ENCODE results near the gene ARHGAP26. TPM values are rescaled to one million over a fixed set of nuclear protein-coding genes. Genes with fewer than 3 reads are reported as not detected.
A peak's percentile ranks its signal among the peaks of the same experiment; 100 is the strongest.

Gene ARHGAP26
- polyA plus RNA-seq, 1 donor (not counting 4 experiments of a cell fraction or from before 2014, with no cell fraction given), result 3.9 TPM

- Histone ChIP-seq H3K9me3 (ENCODE audit: control insufficient read depth, low read depth, low read length) (no peaks in the 10 kb centered on the region), H3K27ac (ENCODE audit: control insufficient read depth, insufficient read depth, low read length) (no peak overlapping the region), H3K4me3 (ENCODE audit: control insufficient read depth in 2 of 3, extremely low read depth in 1 of 3, insufficient read depth in 2 of 3, low read depth in 1 of 3, low read length in 3 of 3) (no peak overlapping the region), H3K27me3 (ENCODE audit: control insufficient read depth, extremely low read depth, insufficient read depth, low read length) (no peaks in the 10 kb centered on the region), H3K9me1 (ENCODE audit: control insufficient read depth, extremely low read depth, insufficient read depth, low read length) (no peaks in the 10 kb centered on the region), H4K20me1 (ENCODE audit: control insufficient read depth, extremely low read depth, insufficient read depth, low read length) (no peaks in the 10 kb centered on the region), H3K4me2 (ENCODE audit: control insufficient read depth, extremely low read depth, insufficient read depth, low read depth, low read length) (no peak overlapping the region), H2AFZ (ENCODE audit: control insufficient read depth, low read length) (no peak overlapping the region), H3K4me1 (ENCODE audit: control insufficient read depth, extremely low read depth, insufficient read depth, low read length) (peaks cover 17% of the 10 kb centered on the region), H3K79me2 (ENCODE audit: control insufficient read depth, insufficient read depth, low read length) (no peaks in the 10 kb centered on the region), H3K9ac (ENCODE audit: control insufficient read depth, extremely low read depth, insufficient read depth, low read length) (no peak overlapping the region), H3K36me3 (ENCODE audit: control insufficient read depth in 2 of 2, extremely low read depth in 1 of 2, insufficient read depth in 2 of 2, low read length in 2 of 2) (no peaks in the 10 kb centered on the region)
- dilution Hi-C loops (cut with MboI; ENCODE audit: extremely low pct_ligation_motif_present, low sequenced_read_pairs), result no loop called here
- DNase-seq (ENCODE audit: low read depth, low spot score), result no peak
- FAIRE-seq, result no peak
- TF ChIP-seq EZH2 (IDR thresholded peaks at IDR 0.05; ENCODE audit: low read length), result no peak
- TF ChIP-seq, protein P1, sequence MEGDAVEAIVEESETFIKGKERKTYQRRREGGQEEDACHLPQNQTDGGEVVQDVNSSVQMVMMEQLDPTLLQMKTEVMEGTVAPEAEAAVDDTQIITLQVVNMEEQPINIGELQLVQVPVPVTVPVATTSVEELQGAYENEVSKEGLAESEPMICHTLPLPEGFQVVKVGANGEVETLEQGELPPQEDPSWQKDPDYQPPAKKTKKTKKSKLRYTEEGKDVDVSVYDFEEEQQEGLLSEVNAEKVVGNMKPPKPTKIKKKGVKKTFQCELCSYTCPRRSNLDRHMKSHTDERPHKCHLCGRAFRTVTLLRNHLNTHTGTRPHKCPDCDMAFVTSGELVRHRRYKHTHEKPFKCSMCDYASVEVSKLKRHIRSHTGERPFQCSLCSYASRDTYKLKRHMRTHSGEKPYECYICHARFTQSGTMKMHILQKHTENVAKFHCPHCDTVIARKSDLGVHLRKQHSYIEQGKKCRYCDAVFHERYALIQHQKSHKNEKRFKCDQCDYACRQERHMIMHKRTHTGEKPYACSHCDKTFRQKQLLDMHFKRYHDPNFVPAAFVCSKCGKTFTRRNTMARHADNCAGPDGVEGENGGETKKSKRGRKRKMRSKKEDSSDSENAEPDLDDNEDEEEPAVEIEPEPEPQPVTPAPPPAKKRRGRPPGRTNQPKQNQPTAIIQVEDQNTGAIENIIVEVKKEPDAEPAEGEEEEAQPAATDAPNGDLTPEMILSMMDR (optimal IDR thresholded peaks at IDR 0.05 in 1 of 3, IDR thresholded peaks at IDR 0.05 in 1 of 3, conservative IDR thresholded peaks at IDR 0.05 in 1 of 3; ENCODE audit: extremely low read depth in 1 of 3, insufficient read depth in 2 of 3, low read length in 3 of 3), result no peak
These were observed 231.7 kb downstream of the ARHGAP26 start for GRCh38 chr5:143001764-143002351.

DNA sequence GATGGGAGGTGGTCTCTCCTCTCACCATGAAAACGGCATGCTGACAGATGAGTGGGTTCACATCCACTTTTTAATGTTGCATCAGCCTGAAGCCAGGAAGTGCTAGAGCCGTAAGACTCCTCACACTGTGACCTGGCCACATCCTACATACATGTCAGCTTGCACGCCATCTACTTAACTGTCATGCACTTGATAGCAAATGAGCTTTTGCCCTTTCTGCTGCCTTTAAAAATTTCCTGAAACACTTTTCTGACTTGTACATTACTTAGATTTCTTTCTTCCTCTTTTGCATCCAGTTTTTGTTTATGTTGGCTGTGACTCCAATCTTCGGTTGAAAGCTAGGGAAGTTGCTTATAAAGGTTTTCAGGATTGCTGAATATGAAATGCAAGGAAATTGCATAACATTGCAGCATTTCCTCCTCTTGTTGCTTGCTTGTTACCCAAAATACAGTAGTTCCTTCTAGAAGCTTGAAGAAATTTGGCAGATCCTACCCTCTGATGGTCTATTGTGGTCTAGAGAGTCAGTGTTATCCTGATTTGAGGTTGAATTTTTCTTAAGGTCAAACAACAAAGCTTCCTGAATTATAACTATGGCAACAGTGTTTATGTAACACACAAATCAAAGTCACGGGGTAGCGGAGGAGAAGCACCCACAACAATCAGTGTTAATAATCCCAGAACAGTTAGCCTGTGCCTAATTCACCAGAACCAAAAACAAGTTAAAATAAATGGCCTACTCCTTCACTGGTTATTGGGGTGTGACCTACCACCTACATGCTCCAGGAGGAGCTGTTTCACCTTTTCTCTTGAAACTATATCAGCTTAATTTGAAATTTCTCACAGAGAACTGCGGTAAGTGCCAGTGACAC, 232.5 kb downstream of the ARHGAP26 start:
- H3K4me2 ChIP-seq (ENCODE audit: control insufficient read depth, extremely low read depth, insufficient read depth, low read depth, low read length), result peak overlapping the region; percentile 17
- no peak overlapping the region for H3K9ac ChIP-seq (ENCODE audit: control insufficient read depth, extremely low read depth, insufficient read depth, low read length)
- no peak for FAIRE-seq

More for the DNA sequence above, 232.5 kb downstream of the ARHGAP26 start:
- Histone ChIP-seq H3K79me2 (ENCODE audit: control insufficient read depth, insufficient read depth, low read length) (no peaks in the 10 kb centered on the region), H3K4me3 (ENCODE audit: control insufficient read depth in 2 of 3, extremely low read depth in 1 of 3, insufficient read depth in 2 of 3, low read depth in 1 of 3, low read length in 3 of 3) (no peak overlapping the region), H2AFZ (ENCODE audit: control insufficient read depth, low read length) (peak overlapping the region; percentile 2), H3K27me3 (ENCODE audit: control insufficient read depth, extremely low read depth, insufficient read depth, low read length) (no peaks in the 10 kb centered on the region), H3K27ac (ENCODE audit: control insufficient read depth, insufficient read depth, low read length) (peak overlapping the region; percentile 11), H3K9me3 (ENCODE audit: control insufficient read depth, low read depth, low read length) (no peaks in the 10 kb centered on the region), H3K4me1 (ENCODE audit: control insufficient read depth, extremely low read depth, insufficient read depth, low read length) (peaks cover 17% of the 10 kb centered on the region), H4K20me1 (ENCODE audit: control insufficient read depth, extremely low read depth, insufficient read depth, low read length) (no peaks in the 10 kb centered on the region), H3K9me1 (ENCODE audit: control insufficient read depth, extremely low read depth, insufficient read depth, low read length) (no peaks in the 10 kb centered on the region), H3K36me3 (ENCODE audit: control insufficient read depth in 2 of 2, extremely low read depth in 1 of 2, insufficient read depth in 2 of 2, low read length in 2 of 2) (no peaks in the 10 kb centered on the region)
- TF ChIP-seq EZH2 (IDR thresholded peaks at IDR 0.05; ENCODE audit: low read length), result no peak
- TF ChIP-seq, protein P1 (optimal IDR thresholded peaks at IDR 0.05 in 1 of 3, IDR thresholded peaks at IDR 0.05 in 1 of 3, conservative IDR thresholded peaks at IDR 0.05 in 1 of 3; ENCODE audit: extremely low read depth in 1 of 3, insufficient read depth in 2 of 3, low read length in 3 of 3), result peak; percentile 56 to 73 (median 61)
- no peak for DNase-seq (ENCODE audit: low read depth, low spot score)
- dilution Hi-C loops (cut with MboI; ENCODE audit: extremely low pct_ligation_motif_present, low sequenced_read_pairs), result no loop called here

All from keratinocyte (primary cell).